Ishikawa (cell line): Measurements from ENCODE around the gene SLC7A11.

Experiments
- CEBPB ChIP-seq: IDR thresholded peaks from 2 replicates; pipeline ENCODE4 v1.6.1; 2012
- CREB1 ChIP-seq: IDR thresholded peaks from 2 replicates; pipeline ENCODE4 v1.6.1; 2012; ENCODE audit warnings: low read depth
- EGR1 ChIP-seq: IDR thresholded peaks from 2 replicates; pipeline ENCODE4 v1.6.1; 2012
- EP300 ChIP-seq: IDR thresholded peaks from 2 replicates; pipeline ENCODE4 v1.6.1; 2012; ENCODE audit warnings: borderline replicate concordance
- FOXM1 ChIP-seq: IDR thresholded peaks from 2 replicates; pipeline ENCODE4 v1.6.1; 2012; ENCODE audit warnings: low read depth, borderline replicate concordance
- MAX ChIP-seq: IDR thresholded peaks from 2 replicates; pipeline ENCODE4 v1.6.1; 2012
- NFIC ChIP-seq: IDR thresholded peaks from 2 replicates; pipeline ENCODE4 v1.6.1; 2012
- RAD21 ChIP-seq: IDR thresholded peaks from 2 replicates; pipeline ENCODE4 v1.6.1; 2012; ENCODE audit warnings: low read depth
- REST ChIP-seq: IDR thresholded peaks from 2 replicates; pipeline ENCODE4 v1.6.1; 2012; ENCODE audit warnings: low read depth, mild to moderate bottlenecking
- TAF1 ChIP-seq: IDR thresholded peaks from 2 replicates; pipeline ENCODE4 v1.6.1; 2012; ENCODE audit warnings: low read depth, mild to moderate bottlenecking
- TCF12 ChIP-seq: IDR thresholded peaks from 2 replicates; pipeline ENCODE4 v1.6.1; 2012; ENCODE audit warnings: low read depth
- TEAD4 ChIP-seq: IDR thresholded peaks from 2 replicates; pipeline ENCODE4 v1.6.1; 2012
- USF1 ChIP-seq: IDR thresholded peaks from 2 replicates; pipeline ENCODE4 v1.6.1; 2012
- YY1 ChIP-seq: IDR thresholded peaks from 2 replicates; pipeline ENCODE4 v1.6.1; 2012; ENCODE audit warnings: low read depth
- ZBTB7A ChIP-seq: IDR thresholded peaks from 2 replicates; pipeline ENCODE4 v1.6.1; 2012; ENCODE audit warnings: low read depth

SLC7A11 gene

GRCh38 chr4:138243369-138243768 lies 1.2 kb upstream of the SLC7A11 start:
- TF ChIP-seq TEAD4, result no peak
- 0 out of 2 replicates have a peak, but pooled peaks have one; percentile 15 for TF ChIP-seq EP300

GRCh38 chr4:138242834-138243156 lies 646 bp upstream of the SLC7A11 start:
- TF ChIP-seq EGR1 (no peak), YY1 (no peak), REST (no peak), CEBPB (no peak), TEAD4 (no peak), FOXM1 (no peak), TCF12 (no peak), MAX (no peak), RAD21 (no peak), TAF1 (no peak), CREB1 (no peak), NFIC (no peak), ZBTB7A (no peak), USF1 (no peak), EP300 (no peak)

GRCh38 chr4:138241281-138242075 lies 671 bp downstream of the SLC7A11 start:
- TF ChIP-seq NFIC (no peak), USF1 (no peak), RAD21 (no peak), EP300 (no peak), MAX (no peak; the same call in 1 of the 2 replicates), FOXM1 (no peak), ZBTB7A (no peak), TEAD4 (no peak; the same call in 1 of the 2 replicates), CEBPB (no peak), CREB1 (no peak), REST (no peak), EGR1 (no peak), YY1 (no peak), TAF1 (no peak), TCF12 (no peak)

- no peak for TF ChIP-seq ZBTB7A
- no peak for TF ChIP-seq RAD21
- no peak for TF ChIP-seq CREB1
- no peak for TF ChIP-seq TEAD4
- no peak for TF ChIP-seq EGR1
- no peak for TF ChIP-seq TCF12
- no peak for TF ChIP-seq YY1
These were observed 2.7 kb downstream of the SLC7A11 start for GRCh38 chr4:138239491-138239890.

GRCh38 chr4:138238521-138239292 lies 3.4 kb downstream of the SLC7A11 start:
- TF ChIP-seq CREB1 (no peak), YY1 (no peak), USF1 (no peak)
